T-helper 22 cell (primary cell): Measurements from ENCODE around the gene NUFIP1.
"Not testable (repeated sequence)": the region's sequence is repeated elsewhere in the genome, so short reads cannot be mapped to it uniquely, and the experiment has no call there.

Source experiments
- DNase-seq: peaks from one replicate; pipeline ENCODE4 v3.0.0-alpha.2; 2020; ENCODE audit warnings: low read depth

Gene NUFIP1

DNA sequence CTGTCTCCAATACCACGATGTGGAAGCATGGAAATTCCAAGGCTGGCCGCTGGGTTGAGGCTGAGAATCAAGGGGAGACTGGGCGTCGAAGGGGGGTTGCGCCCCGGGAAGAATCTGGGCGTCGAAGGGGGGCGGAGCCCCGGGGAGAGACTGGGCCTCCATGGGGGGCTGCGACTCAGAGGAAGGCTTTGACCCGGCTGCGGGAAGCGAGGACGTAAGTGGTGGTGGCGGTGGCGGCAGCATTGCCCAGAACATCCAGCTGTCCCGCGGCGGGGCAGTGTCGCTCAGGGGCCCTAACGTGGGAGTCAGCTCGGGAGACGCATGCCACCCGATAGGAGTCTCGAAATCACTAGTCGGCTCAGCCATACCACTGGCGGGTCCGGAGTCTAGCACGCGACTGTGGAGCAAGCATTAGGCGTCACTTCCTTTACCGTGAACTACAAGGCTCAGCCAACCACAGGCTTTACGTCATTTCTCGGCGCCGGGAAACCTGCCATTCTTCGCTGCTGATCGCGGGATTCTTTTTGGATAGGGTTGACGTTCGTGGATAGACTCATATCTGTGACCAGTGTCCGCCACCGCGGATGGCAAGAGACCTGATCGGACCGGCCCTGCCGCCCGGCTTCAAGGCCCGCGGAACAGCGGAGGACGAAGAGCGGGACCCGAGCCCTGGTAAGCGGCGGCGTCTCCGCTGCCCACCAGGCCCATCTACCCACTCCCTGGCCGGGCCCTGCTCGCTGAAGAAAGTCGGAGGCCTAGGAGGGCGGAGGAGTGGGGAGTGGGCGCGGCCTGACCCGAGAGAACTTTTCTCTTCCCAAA is at the start of gene NUFIP1, which contains the start of gene GPALPP1:
NUFIP1 (minus strand) TSS at position 401 of the 819 bp plus-strand sequence; CDS start at position 366, 35 bp downstream.
GPALPP1 (plus strand) TSS at position 468 of the 819 bp plus-strand sequence; CDS start at position 585, 117 bp downstream.
- DNase-seq: peak; percentile 85

- DNase-seq: no peak
Measured at GRCh38 chr13:45036206-45036605, 46.9 kb upstream of the NUFIP1 start.

DNA sequence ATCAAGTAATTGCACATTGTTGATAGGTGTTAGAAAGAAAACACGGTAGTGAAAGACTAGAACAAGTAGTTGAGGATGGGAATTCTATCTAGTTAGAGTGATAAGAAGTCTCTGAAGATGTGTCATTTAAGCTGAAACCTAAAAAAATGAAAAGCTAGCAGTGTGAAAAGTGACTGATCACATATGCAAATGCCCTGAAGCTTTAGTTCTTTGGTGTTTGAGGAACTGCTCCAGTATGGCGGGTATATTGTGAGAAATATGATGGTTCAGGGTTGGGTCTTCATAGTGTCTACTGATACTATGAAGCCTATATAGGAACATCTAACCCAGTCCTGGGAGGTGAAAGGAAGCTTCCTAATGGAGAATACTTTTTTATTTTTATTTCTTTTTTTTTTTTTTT is 45.1 kb upstream of the NUFIP1 start:
- DNase-seq: no peak

- no peak for DNase-seq
Measured at GRCh38 chr13:45024847-45025246, 35.6 kb upstream of the NUFIP1 start.

DNA sequence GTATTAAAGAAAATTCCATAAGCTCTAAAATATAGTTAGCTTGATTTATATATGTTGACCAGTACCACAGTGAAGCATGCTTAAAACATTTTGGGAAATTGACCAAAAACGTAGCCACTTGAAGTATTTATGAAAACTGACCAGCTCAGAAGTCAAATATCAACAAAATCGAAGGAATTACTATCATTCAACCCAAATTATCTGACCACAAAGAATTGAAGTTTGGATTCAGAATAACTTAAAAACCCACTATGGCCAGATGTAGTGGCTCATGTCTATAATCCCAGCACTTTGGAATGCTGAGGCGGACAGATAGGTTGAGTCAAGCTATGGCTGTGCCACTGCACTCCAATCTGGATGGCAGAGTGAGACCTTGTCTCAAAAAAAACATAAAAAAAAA is 32.0 kb upstream of the NUFIP1 start:
- no peak for DNase-seq

- not testable (repeated sequence) for DNase-seq
Measured at GRCh38 chr13:45019981-45020380, 30.7 kb upstream of the NUFIP1 start.

DNA sequence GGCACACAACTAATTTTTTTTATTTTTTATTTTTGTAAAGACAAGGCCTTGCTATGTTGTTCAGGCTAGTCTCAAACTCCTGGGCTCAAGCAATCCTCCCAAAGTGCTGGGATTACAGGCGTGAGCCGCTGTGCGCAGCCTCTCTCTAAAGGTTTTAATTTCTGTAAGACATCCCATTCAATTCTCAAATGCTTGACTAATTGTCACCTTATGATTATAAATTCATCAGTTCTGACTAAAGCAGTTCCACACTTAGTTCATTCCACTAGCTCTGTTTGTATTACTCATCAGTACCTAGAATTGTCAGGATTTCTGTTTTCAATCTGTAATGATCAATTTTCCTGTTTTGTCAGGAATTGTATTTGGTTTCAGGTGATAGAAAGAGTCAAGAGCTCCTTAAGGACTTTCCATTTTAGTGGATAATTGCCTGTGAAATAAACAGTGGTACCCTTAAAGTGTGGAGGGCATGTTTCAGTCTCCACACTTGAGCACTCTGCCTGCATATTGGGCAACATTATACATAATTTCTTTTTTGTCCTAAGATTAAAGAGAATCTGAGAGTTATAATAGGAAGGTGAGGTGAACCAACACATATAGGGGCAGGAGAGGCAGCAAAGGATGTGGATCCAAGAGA is 27.6 kb upstream of the NUFIP1 start:
- no peak for DNase-seq

DNA sequence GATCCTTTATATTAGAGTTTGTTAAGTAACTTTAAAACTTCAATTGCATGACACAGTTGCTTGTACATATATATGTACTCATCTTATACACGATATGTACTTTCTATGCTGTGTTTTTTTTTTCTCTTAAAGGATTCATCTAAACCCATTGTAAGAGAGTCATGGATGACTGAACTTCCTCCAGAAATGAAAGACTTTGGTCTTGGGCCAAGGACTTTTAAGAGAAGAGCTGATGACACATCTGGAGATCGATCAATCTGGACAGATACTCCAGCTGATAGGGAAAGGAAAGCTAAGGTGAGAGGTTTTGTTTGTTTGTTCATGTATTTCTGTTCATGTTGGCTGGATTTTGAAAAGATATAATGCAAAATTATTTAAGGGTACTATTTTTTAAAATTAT is 26.0 kb upstream of the NUFIP1 start:
- no peak for DNase-seq

DNA sequence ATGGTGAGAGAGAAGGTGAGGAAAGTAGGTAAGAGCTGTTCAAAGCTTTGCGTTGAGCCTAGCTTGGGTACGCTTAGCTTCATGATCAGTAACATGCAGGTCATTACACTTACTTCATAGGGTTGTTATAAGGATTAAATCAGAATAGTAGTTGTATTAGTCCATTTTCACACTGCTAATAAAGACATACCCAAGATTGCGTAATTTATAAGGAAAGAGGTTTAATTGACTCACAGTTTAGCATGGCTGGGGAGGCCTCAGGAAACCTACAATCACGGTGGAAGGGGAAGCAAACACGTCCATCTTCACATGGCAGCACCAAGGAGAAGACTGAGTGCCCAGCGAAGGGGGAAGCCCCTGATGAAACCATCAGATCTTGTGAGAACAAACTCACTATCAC is 21.9 kb upstream of the NUFIP1 start:
- no peak for DNase-seq

GRCh38 chr13:45007823-45008222 is 18.6 kb upstream of the NUFIP1 start:
- DNase-seq: no peak

DNA sequence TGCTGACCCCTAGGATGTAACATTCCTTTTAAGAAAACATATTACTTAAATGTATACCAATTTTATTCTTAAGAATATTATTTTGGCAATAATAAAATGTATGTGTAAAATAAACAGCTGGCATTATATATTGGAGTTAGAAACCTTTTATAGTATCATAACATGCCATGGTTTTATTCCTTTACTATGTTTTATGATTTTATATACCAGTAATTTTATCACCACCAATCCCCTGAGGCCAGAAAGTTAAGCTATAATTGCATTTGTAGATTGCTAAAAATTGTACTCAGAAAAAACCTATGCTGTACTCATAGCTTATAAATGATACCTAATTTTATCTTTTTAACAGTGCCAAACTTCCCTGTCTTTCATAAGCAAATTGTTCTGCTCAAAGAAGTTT is 18.0 kb upstream of the NUFIP1 start:
- no peak for DNase-seq

DNA sequence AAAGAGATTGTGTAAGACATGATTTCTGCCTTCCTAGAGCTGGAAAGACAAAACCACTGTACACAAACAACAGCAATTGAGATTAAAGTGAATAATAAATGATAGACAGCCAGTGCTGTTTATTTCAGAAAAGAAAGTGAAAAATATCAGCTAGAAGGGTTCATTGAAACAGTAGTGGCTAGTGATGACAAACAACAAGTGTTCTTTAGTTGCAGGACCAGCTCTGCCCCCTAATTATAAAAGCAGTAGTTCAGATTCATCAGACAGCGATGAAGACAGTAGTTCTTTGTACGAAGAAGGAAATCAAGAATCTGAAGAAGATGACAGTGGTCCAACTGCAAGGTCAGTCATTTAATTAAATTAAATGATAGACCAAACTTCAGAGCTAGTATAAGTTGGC is 14.8 kb upstream of the NUFIP1 start:
- no peak for DNase-seq

DNA sequence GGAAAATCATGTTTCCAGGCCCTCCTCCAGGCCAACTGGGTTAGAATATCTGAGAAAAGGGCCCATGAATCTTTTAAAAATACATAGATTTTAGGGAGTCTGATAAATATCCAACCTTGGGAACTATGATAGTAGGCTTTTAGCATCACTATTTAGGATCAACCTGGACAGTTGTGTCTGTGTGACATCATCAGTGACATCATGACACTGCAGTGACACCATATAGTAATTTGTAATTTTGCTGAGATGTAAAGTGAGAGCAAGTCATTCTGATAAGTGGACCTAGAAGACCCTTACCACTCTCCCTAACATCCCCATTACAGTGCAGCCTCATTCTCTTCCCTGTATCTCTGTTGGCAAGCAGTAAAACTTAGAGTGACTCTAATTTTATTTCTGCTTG is 14.1 kb upstream of the NUFIP1 start:
- no peak for DNase-seq

- DNase-seq: no peak
Measured at GRCh38 chr13:44989941-44990340, 670 bp upstream of the NUFIP1 start.

DNA sequence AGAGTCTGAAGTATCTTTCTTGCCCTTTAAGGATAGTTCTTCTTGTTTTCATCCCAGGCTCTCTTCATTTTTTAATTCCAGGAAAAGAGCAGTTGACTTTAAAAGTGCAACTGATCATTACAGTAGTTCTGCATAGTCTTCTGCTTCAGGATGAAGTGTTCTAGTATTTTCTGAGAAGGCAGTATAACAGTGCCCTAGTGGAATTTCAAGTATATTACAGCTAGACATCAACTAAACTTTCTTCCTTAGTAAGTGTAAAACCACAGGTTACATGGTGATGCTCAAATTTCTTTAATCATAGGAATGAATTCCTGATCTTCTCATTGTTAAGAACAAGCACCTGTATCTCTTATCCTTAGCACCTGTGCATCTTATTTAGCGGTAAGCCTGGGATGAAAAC is 10.9 kb downstream of the NUFIP1 start:
- DNase-seq: no peak

- DNase-seq: no peak
Measured at GRCh38 chr13:44976949-44977583, 12.2 kb downstream of the NUFIP1 start.

DNA sequence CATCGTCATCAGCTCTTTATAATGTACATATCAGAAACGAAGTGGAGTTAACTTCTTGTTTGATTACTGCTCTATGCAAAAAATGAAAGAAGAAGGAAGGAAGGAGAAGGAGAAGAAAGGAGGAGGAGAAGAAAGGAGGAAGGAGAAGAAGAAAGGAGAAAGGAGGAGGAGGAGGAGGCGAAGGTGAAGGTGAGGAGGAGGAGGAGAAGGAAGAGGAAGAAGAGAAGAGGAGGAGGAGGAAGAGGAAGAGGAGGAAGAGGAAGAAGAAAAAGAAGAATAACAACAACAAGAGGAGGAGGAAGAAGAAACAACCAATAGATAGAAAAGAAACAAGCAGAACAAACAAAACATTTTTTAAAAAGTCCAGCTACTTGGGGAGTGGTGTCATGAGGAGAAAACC is 13.1 kb downstream of the NUFIP1 start:
- no peak for DNase-seq

DNA sequence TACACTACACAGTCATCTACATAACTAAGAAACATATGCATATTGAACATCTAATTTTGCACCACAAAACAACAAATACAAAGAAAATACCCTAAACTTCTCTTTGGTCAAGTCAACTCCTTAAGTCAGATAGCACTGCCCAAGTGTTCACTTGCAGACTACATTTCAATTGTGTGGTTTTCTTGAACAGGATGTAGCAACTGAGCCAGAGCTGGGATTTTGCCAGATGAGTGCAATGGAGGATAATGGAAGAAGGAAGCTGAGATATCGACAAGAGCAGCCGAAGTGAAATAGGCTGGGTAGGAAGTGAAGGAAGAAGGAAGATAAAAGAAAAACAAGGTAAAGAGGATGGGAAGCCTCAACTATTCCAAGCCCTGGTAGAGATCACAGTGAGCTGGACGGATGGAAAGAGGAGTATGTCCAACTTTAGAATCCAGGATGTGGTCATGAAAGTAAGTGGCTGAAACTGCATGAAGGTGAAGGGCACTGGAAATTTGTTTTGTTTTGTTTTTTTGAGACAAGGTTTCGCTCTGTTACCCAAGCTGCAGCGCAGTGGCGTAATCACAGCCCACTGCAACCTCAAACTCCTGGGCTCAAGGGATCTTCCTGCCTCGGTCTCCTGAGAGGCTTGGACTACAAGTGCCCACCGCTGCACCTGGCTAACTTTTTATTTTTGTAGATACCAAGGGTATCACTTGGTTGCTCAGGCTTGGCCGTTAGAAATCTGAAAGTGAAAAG is 15.0 kb downstream of the NUFIP1 start:
- no peak for DNase-seq

DNA sequence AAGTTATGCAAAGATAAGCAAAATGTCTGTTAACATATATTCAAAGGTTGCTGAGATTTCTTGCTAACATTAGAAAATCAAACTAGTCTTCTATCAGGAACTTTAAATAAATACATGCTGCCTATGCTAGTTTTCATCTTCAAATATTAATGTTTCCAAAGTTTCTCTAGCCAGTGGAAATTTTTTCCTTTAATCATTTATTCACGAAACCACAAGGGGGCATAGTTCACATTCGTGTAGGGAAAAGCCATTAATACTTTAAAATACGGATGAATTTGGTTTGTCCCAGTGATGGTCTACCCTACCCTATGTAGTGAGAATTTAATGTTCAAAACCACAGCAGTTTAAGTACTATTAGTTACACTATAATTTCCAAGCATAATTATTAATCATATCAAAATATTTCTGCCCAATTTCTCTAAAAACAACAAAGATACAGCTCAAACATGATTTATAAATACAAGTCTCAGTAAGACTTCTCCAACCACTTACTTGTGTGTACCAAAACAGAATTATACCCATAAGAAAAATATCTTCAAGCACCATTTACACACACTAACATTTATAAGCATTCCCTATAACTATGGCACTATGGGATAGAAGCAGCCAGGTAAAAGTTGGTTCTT is 16.2 kb downstream of the NUFIP1 start:
- DNase-seq: no peak

DNA sequence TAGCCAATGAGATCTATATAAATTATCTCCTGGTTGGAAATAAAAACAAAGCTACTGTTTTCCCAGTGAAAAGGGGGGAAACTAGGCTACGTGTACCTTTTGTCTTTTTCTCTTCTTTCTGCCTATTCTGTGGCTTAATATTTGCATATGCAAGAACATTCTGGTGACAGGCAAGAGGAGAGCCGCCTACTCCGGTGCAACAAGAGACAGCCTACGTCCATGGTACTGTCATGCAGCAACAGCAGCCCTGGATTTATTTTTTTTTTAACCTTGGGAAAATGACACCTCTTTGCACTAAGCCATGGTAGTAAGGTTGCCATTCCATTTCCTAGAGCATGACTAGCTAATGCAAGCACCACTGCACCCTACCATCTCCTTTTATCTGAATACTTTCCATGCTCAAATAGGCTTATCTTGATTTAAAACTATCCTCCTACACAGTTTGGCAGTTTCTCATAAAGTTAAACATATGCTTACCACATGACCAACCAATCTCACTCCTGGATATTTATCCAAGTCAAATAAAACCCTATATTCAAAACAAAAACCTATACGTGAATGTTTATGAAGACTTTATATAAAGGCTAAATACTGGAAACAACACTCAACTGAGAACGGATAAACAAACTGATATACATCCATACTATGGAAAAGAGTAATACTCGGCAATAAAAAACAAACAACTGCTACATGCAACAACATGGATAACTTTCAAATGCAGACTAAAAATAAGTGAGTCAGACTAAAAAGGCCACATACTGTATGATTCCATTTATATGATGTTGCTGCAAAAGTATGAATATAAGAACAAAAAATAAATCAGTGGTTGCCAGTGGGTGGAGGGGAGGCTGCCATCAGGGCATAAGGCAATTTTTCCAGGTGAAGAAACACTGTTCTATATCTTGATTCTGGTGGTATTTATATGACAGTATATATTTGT is 17.3 kb downstream of the NUFIP1 start:
- no peak for DNase-seq
